Stomach (tissue), 9 donors: ENCODE results near the gene MYBPH. TPM values are rescaled to one million over a fixed set of nuclear protein-coding genes. Genes with fewer than 3 reads are reported as not detected.

Source experiments
- DNase-seq, 2 donors: peaks; one replicate each; pipeline versions ENCODE4 v3.0.0 to v3.0.0-alpha.2; 2013 to 2019
- H3K27ac ChIP-seq, 5 donors: fragments of 200-600 bp in 4 of 5; sonication (generic) in 4 of 5; one replicate each; pipeline ENCODE4 v1.5.1; 2013 to 2019; ENCODE audit warnings: mild to moderate bottlenecking in 1 of 5, moderate library complexity in 1 of 5
- H3K27me3 ChIP-seq, 3 donors: fragments of 200-600 bp; sonication (generic); one replicate each; pipeline ENCODE4 v1.5.1; 2017 to 2019; ENCODE audit warnings: mixed run types in 1 of 3
- H3K36me3 ChIP-seq, 4 donors: fragments of 200-600 bp; sonication (generic); 1 replicate in 3 of 4; 2 replicates in 1 of 4; pipeline ENCODE4 v1.5.1; 2016 to 2019
- H3K4me1 ChIP-seq, 4 donors: fragments of 200-600 bp; sonication (generic); one replicate each; pipeline ENCODE4 v1.5.1; 2016 to 2019
- H3K4me3 ChIP-seq, 4 donors: fragments of 200-600 bp; sonication (generic) in 3 of 4; one replicate each; pipeline ENCODE4 v1.5.1; 2016 to 2019; ENCODE audit warnings: mild to moderate bottlenecking in 1 of 4
- H3K9me3 ChIP-seq, 4 donors: fragments of 200-600 bp; sonication (generic); one replicate each; pipeline ENCODE4 v1.5.1; 2016 to 2019
- CTCF ChIP-seq, 7 experiments: fragments of 450-650 bp in 4 of 7; fragments of 200-600 bp in 3 of 7; sonication (generic) in 3 of 7; IDR thresholded peaks; one replicate each; pipeline ENCODE4 v1.5.1; 2016 to 2019; ENCODE audit warnings: antibody characterized with exemption in 7 of 7, control low read depth in 2 of 7, mild to moderate bottlenecking in 1 of 7
- EP300 ChIP-seq: sonication (generic); formaldehyde crosslinking; IDR thresholded peaks from one replicate; pipeline ENCODE4 v1.6.1; 2017; ENCODE audit warnings: antibody characterized with exemption
- POLR2A ChIP-seq, 4 donors: fragments of 450-650 bp; IDR thresholded peaks; one replicate each; pipeline ENCODE4 v1.6.1; 2016; ENCODE audit warnings: antibody characterized with exemption in 4 of 4, control low read depth in 2 of 4, mild to moderate bottlenecking in 1 of 4, moderate library complexity in 1 of 4
- POLR2AphosphoS5 ChIP-seq, 3 donors: sonication (generic); formaldehyde crosslinking; IDR thresholded peaks; one replicate each; pipeline ENCODE4 v1.6.1; 2016; ENCODE audit warnings: antibody characterized with exemption in 3 of 3
- WGBS, 5 donors: extraction: QIAGEN DNeasy Blood & Tissue Kit in 3 of 5; methylation state at CpG; one replicate each; pipeline versions ENCODE4 v1.1.5 to v1.1.7; 2013 to 2018; 5-methylcytosine and 5-hydroxymethylcytosine counted together
- intact Hi-C: fragments of 100-400 bp; cut with DNase I; formaldehyde crosslinking; loops from one replicate; pipeline ENCODE4 v1.15.1; 2023; ENCODE audit warnings: low total_unique reads
- polyA plus RNA-seq, 3 donors: library from polyadenylated mRNA; stranded (reverse); fragments of 200-250 nt; gene quantifications; one replicate each; pipeline ENCODE4 v1.2.3, GENCODE V29; 2013
- total RNA-seq, 5 donors: library from RNA; depleted of rRNA; stranded (reverse); fragments of >200 nt; gene quantifications; one replicate each; pipeline versions ENCODE4 v1.1.0 to v1.2.3, GENCODE V29; 2014 to 2016
- donor health status: healthy with polysubstance abuse.
- donor health status: Bipolar disorder and iron deficiency.
- donor health status: healthy.

Gene MYBPH
- total and polyA plus RNA-seq, 8 donors, result 0.05 to 0.19 TPM; not detected in 6

GRCh38 chr1:203190949-203191348 is 15.3 kb upstream of the MYBPH start:
- TF ChIP-seq POLR2A (IDR thresholded peaks at IDR 0.05), result no peak
- TF ChIP-seq CTCF (IDR thresholded peaks at IDR 0.05), result no peak
- TF ChIP-seq EP300, result no peak
- no peak for TF ChIP-seq POLR2AphosphoS5 (IDR thresholded peaks at IDR 0.05)
- intact Hi-C loops, result no loop called here
- H3K9me3 ChIP-seq, result no peaks in the 10 kb centered on the region
- DNase-seq, result no peak
- WGBS, 5 donors, result 90 to 96% (median 95%) methylated on average over 2 of the region's 2 CpGs
- no peaks in the 10 kb centered on the region for H3K36me3 ChIP-seq
- H3K4me1 ChIP-seq, result peaks cover 0 to 18% (median 12%) of the 10 kb centered on the region in 4 donors
- H3K4me3 ChIP-seq, result no peak overlapping the region
- H3K27ac ChIP-seq, result no peak overlapping the region
- H3K27me3 ChIP-seq, result peaks cover 0 to 4% (median 0%) of the 10 kb centered on the region in 3 donors

GRCh38 chr1:203189951-203190352 is 14.3 kb upstream of the MYBPH start:
- no peak for DNase-seq
- intact Hi-C loops, result no loop called here
- H3K4me1 ChIP-seq, result peaks cover 0 to 23% (median 12%) of the 10 kb centered on the region in 4 donors
- WGBS, 5 donors, result 66 to 85% (median 72%) methylated on average over 7 of the region's 7 CpGs
- no peak overlapping the region for H3K4me3 ChIP-seq
- peaks cover 0 to 6% (median 0%) of the 10 kb centered on the region in 3 donors for H3K27me3 ChIP-seq
- H3K9me3 ChIP-seq, result no peaks in the 10 kb centered on the region
- TF ChIP-seq EP300 (no peak), POLR2A (IDR thresholded peaks at IDR 0.05) (no peak), POLR2AphosphoS5 (IDR thresholded peaks at IDR 0.05) (no peak), CTCF (IDR thresholded peaks at IDR 0.05) (no peak)
- no peak overlapping the region for H3K27ac ChIP-seq
- no peaks in the 10 kb centered on the region for H3K36me3 ChIP-seq

GRCh38 chr1:203188686-203189232 is 13.1 kb upstream of the MYBPH start:
- WGBS, 5 donors, result 45 to 69% (median 56%) methylated on average over 4 of the region's 4 CpGs
- no peak for DNase-seq
- intact Hi-C loops, result no loop called here
- no peaks in the 10 kb centered on the region for H3K9me3 ChIP-seq
- TF ChIP-seq POLR2AphosphoS5 (IDR thresholded peaks at IDR 0.05) (no peak), EP300 (no peak), POLR2A (IDR thresholded peaks at IDR 0.05) (no peak), CTCF (IDR thresholded peaks at IDR 0.05) (no peak)
- peaks cover 0 to 6% (median 0%) of the 10 kb centered on the region in 3 donors for H3K27me3 ChIP-seq
- H3K4me1 ChIP-seq, result peaks cover 0 to 23% (median 12%) of the 10 kb centered on the region in 4 donors
- H3K36me3 ChIP-seq, result no peaks in the 10 kb centered on the region
- no peak overlapping the region for H3K27ac ChIP-seq
- no peak overlapping the region for H3K4me3 ChIP-seq

DNA sequence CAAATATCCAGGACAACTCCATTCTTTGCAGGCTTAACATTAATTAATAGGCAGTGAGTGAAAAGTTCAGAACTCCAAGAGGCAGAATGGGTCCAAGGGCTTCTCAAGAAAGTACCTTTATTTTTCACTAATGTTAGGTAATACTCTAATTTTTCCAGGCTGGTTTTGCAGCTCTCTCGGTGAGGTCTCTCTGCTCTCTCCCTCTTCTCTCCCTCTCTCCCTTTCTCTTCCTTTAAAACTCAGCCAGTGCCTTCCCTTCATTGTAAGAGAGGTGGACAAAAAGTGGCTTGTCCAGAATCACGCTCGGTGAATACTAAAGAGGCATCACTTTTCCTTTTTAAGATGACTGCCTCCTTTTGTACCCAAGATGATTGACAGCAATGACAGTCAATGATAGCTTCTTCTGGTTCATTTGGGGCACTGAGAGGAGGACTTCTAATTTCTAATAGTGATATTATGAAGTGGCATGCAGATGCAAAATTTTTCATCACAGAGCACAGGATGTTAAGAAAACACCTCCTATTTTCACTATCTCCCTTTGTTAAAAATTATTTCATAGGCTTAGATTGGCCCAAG is 12.2 kb upstream of the MYBPH start:
- no peak for DNase-seq
- Histone ChIP-seq H3K4me3 (no peak overlapping the region), H3K4me1 (peaks cover 0 to 23% (median 12%) of the 10 kb centered on the region in 4 donors), H3K27ac (no peak overlapping the region), H3K27me3 (peaks cover 0 to 6% (median 0%) of the 10 kb centered on the region in 3 donors), H3K36me3 (no peaks in the 10 kb centered on the region), H3K9me3 (no peaks in the 10 kb centered on the region)
- intact Hi-C loops, result no loop called here
- WGBS, 5 donors, result 80 to 97% (median 86%) methylated on average over 3 of the region's 3 CpGs
- no peak for TF ChIP-seq CTCF (IDR thresholded peaks at IDR 0.05)
